ENCODE results near the gene SUCO. TPM values are rescaled to one million over a fixed set of nuclear protein-coding genes. Genes with fewer than 3 reads are reported as not detected.

The SUCO gene
- total and polyA plus RNA-seq, 2 experiments from 2014 or later: 39.1 to 113 TPM

- no peaks in the 10 kb centered on the region for H3K9me2 ChIP-seq (replicated peaks; ENCODE audit: insufficient read depth)
- H3K36me3 ChIP-seq (replicated peaks; ENCODE audit: insufficient read depth, low read depth): no peaks in the 10 kb centered on the region
- peaks cover 32% of the 10 kb centered on the region for H4K20me1 ChIP-seq (ENCODE audit: insufficient read depth, poor library complexity, severe bottlenecking)
- no peak for TF ChIP-seq EZH2 (IDR thresholded peaks at IDR 0.05; ENCODE audit: borderline replicate concordance)
- TF ChIP-seq CTCF (IDR thresholded peaks at IDR 0.05; ENCODE audit: poor library complexity): no peak
- TF ChIP-seq EZH2phosphoT487 (IDR thresholded peaks at IDR 0.05; ENCODE audit: low read depth, severe bottlenecking, unreplicated experiment): no peak
- H3K79me2 ChIP-seq: peaks cover 38% of the 10 kb centered on the region
- peak overlapping the region; percentile 93 for H3K27ac ChIP-seq
- no peaks in the 10 kb centered on the region for H3K9me3 ChIP-seq (ENCODE audit: low read depth)
- WGBS (ENCODE audit: low lambda C conversion rate, missing lambda C conversion rate): under 1% methylated on average over 18 of the region's 18 CpGs
- DNase-seq (ENCODE audit: low spot score): peak; percentile 97
- peak overlapping the region; percentile 45 for H3K4me3 ChIP-seq
- H3K4me1 ChIP-seq (ENCODE audit: insufficient read depth): peaks cover 20% of the 10 kb centered on the region
- peak overlapping the region; percentile 54 for H2AFZ ChIP-seq
- no peaks in the 10 kb centered on the region for H3K27me3 ChIP-seq
- peak overlapping the region; percentile 81 for H3K4me2 ChIP-seq
These were observed 709 bp upstream of the SUCO start for GRCh38 chr1:172532183-172532699.

DNA sequence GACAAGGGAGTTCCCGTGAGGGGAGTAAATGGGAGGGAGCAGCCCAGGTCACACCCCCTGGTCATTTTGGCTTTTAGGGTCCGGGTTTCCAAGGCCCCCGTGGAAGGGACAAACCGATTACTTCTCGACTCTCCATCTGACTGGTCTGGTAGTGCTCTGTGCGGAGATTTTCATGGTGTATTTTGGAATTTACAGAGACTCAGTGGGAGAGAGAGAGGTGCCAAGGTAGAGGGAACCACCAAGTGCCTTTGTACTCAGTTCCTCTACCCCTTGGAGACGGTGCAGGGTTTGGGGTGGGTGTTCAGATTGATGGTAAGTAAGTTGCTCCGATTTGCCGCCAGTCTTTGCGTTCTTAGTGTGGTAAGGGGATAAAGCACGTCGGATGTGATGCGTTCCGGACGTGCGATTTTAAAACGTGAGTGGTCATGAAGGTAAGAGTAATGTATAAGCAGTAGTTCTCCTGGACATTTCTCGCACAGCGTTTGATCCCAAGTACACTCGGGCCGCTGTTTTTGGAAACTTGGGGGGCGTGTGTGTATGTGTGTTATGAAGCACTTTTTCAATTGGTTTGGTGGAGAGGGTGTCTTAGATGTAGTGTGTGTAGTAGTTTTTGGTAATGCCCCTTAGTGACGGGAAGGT, 682 bp downstream of the SUCO start:
- Histone ChIP-seq H3K36me3 (replicated peaks; ENCODE audit: insufficient read depth, low read depth) (no peaks in the 10 kb centered on the region), H3K9me3 (ENCODE audit: low read depth) (no peaks in the 10 kb centered on the region), H3K27ac (peak overlapping the region; percentile 98), H3K4me1 (ENCODE audit: insufficient read depth) (peaks cover 20% of the 10 kb centered on the region), H4K20me1 (ENCODE audit: insufficient read depth, poor library complexity, severe bottlenecking) (peaks cover 46% of the 10 kb centered on the region), H3K4me2 (peak overlapping the region; percentile 77), H3K27me3 (no peaks in the 10 kb centered on the region), H3K79me2 (peaks cover 52% of the 10 kb centered on the region), H3K9me2 (replicated peaks; ENCODE audit: insufficient read depth) (no peaks in the 10 kb centered on the region), H3K4me3 (peak overlapping the region; percentile 80), H2AFZ (peak overlapping the region; percentile 24)
- under 1% methylated on average over 23 of the region's 23 CpGs for WGBS (ENCODE audit: low lambda C conversion rate, missing lambda C conversion rate)
- peak; percentile 28 for DNase-seq (ENCODE audit: low spot score)
- TF ChIP-seq CTCF (IDR thresholded peaks at IDR 0.05; ENCODE audit: poor library complexity) (no peak), EZH2phosphoT487 (IDR thresholded peaks at IDR 0.05; ENCODE audit: low read depth, severe bottlenecking, unreplicated experiment) (no peak), EZH2 (IDR thresholded peaks at IDR 0.05; ENCODE audit: borderline replicate concordance) (no peak)

- H2AFZ ChIP-seq: no peak overlapping the region
- no peaks in the 10 kb centered on the region for H3K27me3 ChIP-seq
- no peaks in the 10 kb centered on the region for H3K36me3 ChIP-seq (replicated peaks; ENCODE audit: insufficient read depth, low read depth)
- peak overlapping the region; percentile 77 for H3K4me2 ChIP-seq
- H4K20me1 ChIP-seq (ENCODE audit: insufficient read depth, poor library complexity, severe bottlenecking): peaks cover 72% of the 10 kb centered on the region
- WGBS (ENCODE audit: low lambda C conversion rate, missing lambda C conversion rate): 74% methylated on average over 3 of the region's 3 CpGs
- DNase-seq (ENCODE audit: low spot score): no peak
- no peak overlapping the region for H3K27ac ChIP-seq
- H3K9me3 ChIP-seq (ENCODE audit: low read depth): no peaks in the 10 kb centered on the region
- H3K9me2 ChIP-seq (replicated peaks; ENCODE audit: insufficient read depth): no peaks in the 10 kb centered on the region
- peaks cover 78% of the 10 kb centered on the region for H3K79me2 ChIP-seq
- H3K4me3 ChIP-seq: no peak overlapping the region
- peaks cover 15% of the 10 kb centered on the region for H3K4me1 ChIP-seq (ENCODE audit: insufficient read depth)
- TF ChIP-seq EZH2 (IDR thresholded peaks at IDR 0.05; ENCODE audit: borderline replicate concordance): no peak
- TF ChIP-seq EZH2phosphoT487 (IDR thresholded peaks at IDR 0.05; ENCODE audit: low read depth, severe bottlenecking, unreplicated experiment): no peak
- no peak for TF ChIP-seq CTCF (IDR thresholded peaks at IDR 0.05; ENCODE audit: poor library complexity)
These were observed 3.3 kb downstream of the SUCO start for GRCh38 chr1:172536256-172536655.
